Psoas muscle (tissue), 8 donors: ENCODE data around the gene BANP. TPM values are rescaled to one million over a fixed set of nuclear protein-coding genes. Genes with fewer than 3 reads are reported as not detected.

ENCODE experiments used
- ATAC-seq, 4 donors: fragments of 200-7000 bp; cut with Tn5 transposase; one replicate each; pipeline ENCODE4 v1.9.1; 2020; ENCODE audit warnings: moderate library complexity in 3 of 4, mild to moderate bottlenecking in 2 of 4
- DNase-seq, 2 donors: peaks; one replicate each; pipeline ENCODE4 v3.0.0-alpha.2; 2020
- H3K27ac ChIP-seq: fragments of 200-600 bp; one replicate; pipeline ENCODE4 v1.8.0; 2022
- H3K27me3 ChIP-seq, 3 donors: fragments of 200-600 bp in 1 of 3; one replicate each; pipeline versions ENCODE4 v1.6.1 to v1.8.0; 2013 to 2022; ENCODE audit warnings: low read length in 2 of 3, mild to moderate bottlenecking in 2 of 3, moderate library complexity in 1 of 3; ENCODE audit not compliant: insufficient read depth in 3 of 3
- H3K36me3 ChIP-seq, 2 donors: fragments of 200-600 bp in 1 of 2; one replicate each; pipeline versions ENCODE4 v1.6.1 to v1.8.0; 2013 to 2022; ENCODE audit warnings: low read depth in 1 of 2, mild to moderate bottlenecking in 1 of 2, moderate library complexity in 1 of 2; ENCODE audit not compliant: insufficient read depth in 1 of 2
- H3K4me1 ChIP-seq: fragments of 200-600 bp; one replicate; pipeline ENCODE4 v1.8.0; 2022
- H3K4me3 ChIP-seq: fragments of 200-600 bp; one replicate; pipeline ENCODE4 v1.8.0; 2022; ENCODE audit warnings: mild to moderate bottlenecking
- H3K9me3 ChIP-seq: fragments of 200-600 bp; one replicate; pipeline ENCODE4 v1.8.0; 2022
- CTCF ChIP-seq: fragments of 200-600 bp; IDR thresholded peaks from one replicate; pipeline ENCODE4 v1.8.0; 2022; ENCODE audit warnings: antibody characterized with exemption
- WGBS, 3 donors: extraction: QIAGEN DNeasy Blood & Tissue Kit; methylation state at CpG; one replicate each; pipeline versions ENCODE4 v1.1.6 to v1.1.7; 2013; 5-methylcytosine and 5-hydroxymethylcytosine counted together
- intact Hi-C, 2 donors: fragments of 100-400 bp; cut with DNase I; formaldehyde crosslinking; loops; one replicate each; pipeline versions ENCODE4 v1.11.0 to v1.14.2; 2022
- polyA plus RNA-seq, 3 donors: library from polyadenylated mRNA; stranded (reverse); fragments of 200-250 nt; gene quantifications; one replicate each; pipeline ENCODE4 v1.2.3, GENCODE V29; 2013
- total RNA-seq, 4 donors: library from RNA; stranded (reverse); fragmentation: NEBNext Ultra II Directional in 2 of 4; extraction: Animal tissue kit (Norgen Biotek cat#: 25700) in 2 of 4; gene quantifications; one replicate each; pipeline versions ENCODE4 v1.2.1 to v1.2.4, GENCODE V29; 2021 to 2023
- donor health status: healthy with polysubstance abuse.
- donor health status: DM: no; HTN: no; CAD: no; lungs with moderate emphysema.
- donor health status: Bipolar disorder and iron deficiency.
- donor health status: healthy.
- donor health status: DM: yes; HTN: yes; CAD: no.
- donor health status: DM: no; HTN: no; CAD: no.
- donor health status: DM: no; HTN: no; CAD: no.
- donor health status: DM: yes; HTN: yes; CAD: no.

The BANP gene
- total and polyA plus RNA-seq, 7 donors: 7.7 to 15.3 (median 14.2) TPM

- no peak for ATAC-seq
- TF ChIP-seq CTCF: no peak
- DNase-seq: no peak
- Histone ChIP-seq H3K27me3 (no peaks in the 10 kb centered on the region), H3K9me3 (no peaks in the 10 kb centered on the region), H3K4me1 (peaks cover 26% of the 10 kb centered on the region), H3K36me3 (peaks cover 0 to 12% of the 10 kb centered on the region in 2 donors), H3K27ac (no peak overlapping the region), H3K4me3 (no peak overlapping the region)
- 84 to 85% (median 85%) methylated on average over 22 to 23 of the region's 23 CpGs for WGBS, 3 donors
- intact Hi-C loops: no loop called here
Measured at GRCh38 chr16:87959391-87959990, 8.3 kb downstream of the BANP start.

GRCh38 chr16:87960296-87960695 lies 9.1 kb downstream of the BANP start:
- 55 to 68% (median 57%) methylated on average over 5 of the region's 5 CpGs for WGBS, 3 donors
- TF ChIP-seq CTCF: no peak
- H3K36me3 ChIP-seq: peaks cover 0 to 11% of the 10 kb centered on the region in 2 donors
- peaks cover 18% of the 10 kb centered on the region for H3K4me1 ChIP-seq
- H3K27ac ChIP-seq: no peak overlapping the region
- no peak for DNase-seq
- H3K4me3 ChIP-seq: no peak overlapping the region
- no peaks in the 10 kb centered on the region for H3K9me3 ChIP-seq
- intact Hi-C loops: no loop called here
- H3K27me3 ChIP-seq: no peaks in the 10 kb centered on the region
- no peak for ATAC-seq

- Histone ChIP-seq H3K9me3 (no peaks in the 10 kb centered on the region), H3K27ac (no peak overlapping the region), H3K27me3 (no peaks in the 10 kb centered on the region), H3K4me3 (no peak overlapping the region), H3K4me1 (peaks cover 15% of the 10 kb centered on the region), H3K36me3 (peaks cover 0 to 11% of the 10 kb centered on the region in 2 donors)
- DNase-seq (no peak), ATAC-seq (no peak)
- TF ChIP-seq CTCF: no peak
- intact Hi-C loops: no loop called here
- WGBS, 3 donors: 73 to 77% (median 73%) methylated on average over 8 of the region's 8 CpGs
Measured at GRCh38 chr16:87960852-87961251, 9.6 kb downstream of the BANP start.

GRCh38 chr16:87961623-87962022 lies 10.4 kb downstream of the BANP start:
- peaks cover 0 to 11% of the 10 kb centered on the region in 2 donors for H3K36me3 ChIP-seq
- intact Hi-C loops: no loop called here
- WGBS, 3 donors: 68 to 75% (median 71%) methylated on average over 4 of the region's 4 CpGs
- no peak for TF ChIP-seq CTCF
- ATAC-seq (no peak), DNase-seq (no peak)
- H3K4me3 ChIP-seq: no peak overlapping the region
- H3K9me3 ChIP-seq: no peaks in the 10 kb centered on the region
- H3K4me1 ChIP-seq: peaks cover 23% of the 10 kb centered on the region
- H3K27me3 ChIP-seq: no peaks in the 10 kb centered on the region
- no peak overlapping the region for H3K27ac ChIP-seq

- DNase-seq (no peak), ATAC-seq (peak in 3 of 4 donors; percentile 47 to 53 (median 51))
- TF ChIP-seq CTCF: no peak
- Histone ChIP-seq H3K27me3 (no peaks in the 10 kb centered on the region), H3K4me1 (peaks cover 27% of the 10 kb centered on the region), H3K36me3 (no peaks in the 10 kb centered on the region), H3K4me3 (no peak overlapping the region), H3K9me3 (no peaks in the 10 kb centered on the region), H3K27ac (peak overlapping the region; percentile 65)
- intact Hi-C loops: no loop called here
- WGBS, 3 donors: 72 to 78% (median 77%) methylated on average over 9 of the region's 9 CpGs
Measured at GRCh38 chr16:87963400-87963799, 12.2 kb downstream of the BANP start.
